Measurements from ENCODE around the gene GDF10.

GDF10 gene

GRCh38 chr10:47269294-47269693 is 30.7 kb upstream of the GDF10 start:
- no peaks in the 10 kb centered on the region for H3K27me3 ChIP-seq (ENCODE audit: control insufficient read depth, insufficient read depth, low read length, poor library complexity, severe bottlenecking)
- no peaks in the 10 kb centered on the region for H3K36me3 ChIP-seq (ENCODE audit: control insufficient read depth, insufficient read depth, low read length)
- H3K9me3 ChIP-seq (ENCODE audit: control insufficient read depth, low read length): no peaks in the 10 kb centered on the region
- WGBS, 2 experiments: 70 to 75% methylated on average over 4 of the region's 5 CpGs
- H3K4me1 ChIP-seq (ENCODE audit: control insufficient read depth, insufficient read depth, low read length): no peaks in the 10 kb centered on the region
- H3K27ac ChIP-seq (ENCODE audit: insufficient read depth, low read depth, low read length, poor library complexity, severe bottlenecking): no peak overlapping the region
- H3K4me3 ChIP-seq (ENCODE audit: insufficient read depth, low read depth, low read length): no peak overlapping the region

DNA sequence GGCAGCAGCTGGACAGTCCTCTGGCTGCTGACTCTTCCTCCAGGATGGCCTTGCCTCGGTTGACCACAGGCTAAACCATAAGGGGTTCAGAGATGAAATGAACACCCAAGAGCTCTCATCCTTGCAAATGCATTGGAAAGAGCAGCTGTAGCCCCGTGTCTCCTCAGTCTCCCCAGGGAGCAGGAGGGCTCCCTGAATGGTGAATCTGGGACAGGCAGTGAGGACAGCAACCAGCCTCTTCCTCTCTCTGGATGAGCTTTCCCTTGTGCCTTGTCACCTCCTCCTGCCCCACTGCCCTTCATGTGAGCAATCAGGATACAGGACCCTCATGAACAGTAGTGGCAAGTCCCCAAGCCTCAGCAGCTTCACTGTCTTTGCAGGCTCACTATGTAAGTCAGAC is 23.9 kb upstream of the GDF10 start:
- H3K27ac ChIP-seq (ENCODE audit: insufficient read depth, low read depth, low read length, poor library complexity, severe bottlenecking): no peak overlapping the region
- WGBS, 2 experiments: 85 to 86% methylated on average over 2 of the region's 2 CpGs
- no peak overlapping the region for H3K4me3 ChIP-seq (ENCODE audit: insufficient read depth, low read depth, low read length)

GRCh38 chr10:47276576-47277351 is 23.2 kb upstream of the GDF10 start:
- Histone ChIP-seq H3K4me3 (ENCODE audit: insufficient read depth, low read depth, low read length) (no peak overlapping the region), H3K36me3 (ENCODE audit: control insufficient read depth, insufficient read depth, low read length) (no peaks in the 10 kb centered on the region), H3K9me3 (ENCODE audit: control insufficient read depth, low read length) (no peaks in the 10 kb centered on the region), H3K27me3 (ENCODE audit: control insufficient read depth, insufficient read depth, low read length, poor library complexity, severe bottlenecking) (no peaks in the 10 kb centered on the region), H3K27ac (ENCODE audit: insufficient read depth, low read depth, low read length, poor library complexity, severe bottlenecking) (no peak overlapping the region), H3K4me1 (ENCODE audit: control insufficient read depth, insufficient read depth, low read length) (no peaks in the 10 kb centered on the region)
- 94 to 95% methylated on average over 11 of the region's 11 CpGs for WGBS, 2 experiments

More for the DNA sequence above, 23.9 kb upstream of the GDF10 start:
- no peaks in the 10 kb centered on the region for H3K9me3 ChIP-seq (ENCODE audit: control insufficient read depth, low read length)
- H3K4me1 ChIP-seq (ENCODE audit: control insufficient read depth, insufficient read depth, low read length): no peaks in the 10 kb centered on the region
- no peaks in the 10 kb centered on the region for H3K27me3 ChIP-seq (ENCODE audit: control insufficient read depth, insufficient read depth, low read length, poor library complexity, severe bottlenecking)
- no peaks in the 10 kb centered on the region for H3K36me3 ChIP-seq (ENCODE audit: control insufficient read depth, insufficient read depth, low read length)

DNA sequence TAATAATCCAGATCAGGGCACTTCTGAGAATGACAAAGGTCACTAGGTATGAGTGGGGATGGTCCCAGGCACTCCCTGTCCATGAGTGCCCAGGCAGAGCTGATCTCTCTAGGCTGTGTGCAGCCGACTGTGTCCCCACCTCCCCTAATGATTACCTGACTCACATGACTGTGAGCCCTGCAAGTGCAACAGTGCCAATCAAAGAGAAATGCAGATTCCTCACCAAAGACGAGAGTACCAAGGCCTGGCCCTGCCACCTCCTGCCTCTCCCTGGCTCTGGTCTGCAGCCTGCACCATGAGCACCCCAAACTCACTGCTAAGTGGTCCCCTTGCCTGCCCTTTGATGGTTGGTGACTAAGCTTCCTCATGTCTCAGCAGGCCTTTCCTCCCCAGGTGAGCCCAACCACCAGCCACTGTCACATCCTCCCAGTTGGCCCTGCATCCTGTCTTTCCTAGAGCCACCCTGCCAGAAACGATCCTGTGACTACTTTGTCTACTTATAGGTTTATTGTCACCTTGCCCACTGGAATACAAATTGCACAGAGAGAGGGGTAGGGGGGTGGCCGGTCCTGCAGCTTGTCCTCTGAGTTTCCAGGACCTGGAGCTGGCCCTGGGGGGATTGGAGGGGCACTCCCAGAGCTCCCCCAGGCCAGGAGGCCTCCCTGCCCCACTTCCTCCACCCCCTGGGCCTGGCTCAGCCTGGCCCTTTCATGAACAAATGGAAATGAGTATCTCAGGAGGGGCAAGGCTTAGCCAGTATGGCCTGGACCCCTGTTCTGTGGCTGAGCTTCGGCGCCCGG is 22.4 kb upstream of the GDF10 start:
- H3K27ac ChIP-seq (ENCODE audit: insufficient read depth, low read depth, low read length, poor library complexity, severe bottlenecking): no peak overlapping the region
- H3K36me3 ChIP-seq (ENCODE audit: control insufficient read depth, insufficient read depth, low read length): no peaks in the 10 kb centered on the region
- H3K4me1 ChIP-seq (ENCODE audit: control insufficient read depth, insufficient read depth, low read length): no peaks in the 10 kb centered on the region
- 77% methylated on average over 7 of the region's 7 CpGs for WGBS, 2 experiments
- no peak overlapping the region for H3K4me3 ChIP-seq (ENCODE audit: insufficient read depth, low read depth, low read length)
- no peaks in the 10 kb centered on the region for H3K27me3 ChIP-seq (ENCODE audit: control insufficient read depth, insufficient read depth, low read length, poor library complexity, severe bottlenecking)
- H3K9me3 ChIP-seq (ENCODE audit: control insufficient read depth, low read length): no peaks in the 10 kb centered on the region

DNA sequence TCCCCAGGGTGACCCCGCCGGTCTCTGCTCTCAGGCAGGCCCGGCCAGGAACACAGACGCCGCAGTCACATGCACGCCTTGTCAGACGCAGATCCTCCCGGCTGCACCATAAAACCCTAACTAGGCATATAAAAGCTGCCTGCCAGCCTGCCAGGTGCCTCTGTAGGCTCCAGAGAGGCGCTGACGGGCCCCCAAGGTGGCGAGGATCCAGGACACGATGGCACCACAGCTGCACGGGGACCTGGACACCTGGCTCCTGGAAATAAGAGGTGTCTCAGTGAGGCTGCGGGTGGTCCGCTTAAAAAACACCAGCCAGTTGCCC is 21.9 kb upstream of the GDF10 start:
- H3K9me3 ChIP-seq (ENCODE audit: control insufficient read depth, low read length): no peaks in the 10 kb centered on the region
- H3K36me3 ChIP-seq (ENCODE audit: control insufficient read depth, insufficient read depth, low read length): no peaks in the 10 kb centered on the region
- H3K27me3 ChIP-seq (ENCODE audit: control insufficient read depth, insufficient read depth, low read length, poor library complexity, severe bottlenecking): no peaks in the 10 kb centered on the region
- 93 to 95% methylated on average over 15 of the region's 15 CpGs for WGBS, 2 experiments
- no peaks in the 10 kb centered on the region for H3K4me1 ChIP-seq (ENCODE audit: control insufficient read depth, insufficient read depth, low read length)
- H3K27ac ChIP-seq (ENCODE audit: insufficient read depth, low read depth, low read length, poor library complexity, severe bottlenecking): no peak overlapping the region
- no peak overlapping the region for H3K4me3 ChIP-seq (ENCODE audit: insufficient read depth, low read depth, low read length)

DNA sequence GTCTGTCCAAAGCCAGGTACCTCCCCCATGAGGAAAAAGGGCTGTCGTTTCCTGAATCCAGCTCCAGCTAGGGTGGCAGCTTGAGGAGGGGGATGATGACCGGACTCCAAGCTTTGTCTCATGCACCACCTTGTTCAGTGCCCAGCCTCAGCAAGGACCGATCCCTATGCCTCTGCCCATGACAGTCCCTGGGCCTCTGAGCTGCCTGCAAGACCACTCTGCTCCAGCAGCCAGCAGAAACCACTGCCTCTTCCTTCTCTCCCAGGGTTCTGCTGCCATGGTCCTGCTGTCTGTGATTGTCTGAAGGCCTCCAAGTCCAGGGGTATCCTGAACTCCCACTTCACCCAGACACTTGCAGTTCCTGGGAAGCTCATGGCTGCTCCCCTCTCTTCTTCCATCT is 21.3 kb upstream of the GDF10 start:
- Histone ChIP-seq H3K36me3 (ENCODE audit: control insufficient read depth, insufficient read depth, low read length) (no peaks in the 10 kb centered on the region), H3K4me1 (ENCODE audit: control insufficient read depth, insufficient read depth, low read length) (no peaks in the 10 kb centered on the region), H3K4me3 (ENCODE audit: insufficient read depth, low read depth, low read length) (no peak overlapping the region), H3K27me3 (ENCODE audit: control insufficient read depth, insufficient read depth, low read length, poor library complexity, severe bottlenecking) (no peaks in the 10 kb centered on the region), H3K9me3 (ENCODE audit: control insufficient read depth, low read length) (no peaks in the 10 kb centered on the region), H3K27ac (ENCODE audit: insufficient read depth, low read depth, low read length, poor library complexity, severe bottlenecking) (no peak overlapping the region)
- WGBS, 2 experiments: 90% methylated on average over 3 of the region's 3 CpGs

DNA sequence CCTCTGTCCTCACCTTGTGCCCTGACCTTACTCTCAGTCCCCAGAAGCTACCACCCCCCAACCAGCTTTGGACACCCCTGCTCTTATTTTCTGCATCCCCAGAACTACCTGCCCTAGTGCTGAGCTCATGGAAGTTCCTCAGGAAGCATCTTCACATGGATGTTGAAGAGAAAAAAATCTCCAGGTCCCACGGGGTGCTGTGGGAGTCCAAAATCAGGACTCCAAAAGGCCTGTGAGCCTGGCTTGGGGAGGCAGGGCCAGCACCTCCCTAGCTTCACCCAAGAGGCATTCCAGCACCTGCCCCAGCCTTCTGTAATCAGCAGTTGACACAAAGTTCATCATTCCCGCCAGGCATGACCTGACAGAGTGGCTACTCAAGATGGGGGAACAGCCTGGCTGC is 20.7 kb upstream of the GDF10 start:
- no peak overlapping the region for H3K4me3 ChIP-seq (ENCODE audit: insufficient read depth, low read depth, low read length)
- no peaks in the 10 kb centered on the region for H3K4me1 ChIP-seq (ENCODE audit: control insufficient read depth, insufficient read depth, low read length)
- no peaks in the 10 kb centered on the region for H3K9me3 ChIP-seq (ENCODE audit: control insufficient read depth, low read length)
- H3K27ac ChIP-seq (ENCODE audit: insufficient read depth, low read depth, low read length, poor library complexity, severe bottlenecking): no peak overlapping the region
- H3K27me3 ChIP-seq (ENCODE audit: control insufficient read depth, insufficient read depth, low read length, poor library complexity, severe bottlenecking): no peaks in the 10 kb centered on the region
- no peaks in the 10 kb centered on the region for H3K36me3 ChIP-seq (ENCODE audit: control insufficient read depth, insufficient read depth, low read length)
- WGBS, 2 experiments: 93 to 94% methylated on average over 2 of the region's 2 CpGs

GRCh38 chr10:47282005-47282656 is 17.9 kb upstream of the GDF10 start:
- no peak overlapping the region for H3K27ac ChIP-seq (ENCODE audit: insufficient read depth, low read depth, low read length, poor library complexity, severe bottlenecking)
- no peaks in the 10 kb centered on the region for H3K9me3 ChIP-seq (ENCODE audit: control insufficient read depth, low read length)
- H3K36me3 ChIP-seq (ENCODE audit: control insufficient read depth, insufficient read depth, low read length): no peaks in the 10 kb centered on the region
- 89 to 94% methylated on average over 6 of the region's 6 CpGs for WGBS, 2 experiments
- no peak overlapping the region for H3K4me3 ChIP-seq (ENCODE audit: insufficient read depth, low read depth, low read length)
- H3K4me1 ChIP-seq (ENCODE audit: control insufficient read depth, insufficient read depth, low read length): no peaks in the 10 kb centered on the region
- H3K27me3 ChIP-seq (ENCODE audit: control insufficient read depth, insufficient read depth, low read length, poor library complexity, severe bottlenecking): no peaks in the 10 kb centered on the region

- H3K4me1 ChIP-seq (ENCODE audit: control insufficient read depth, insufficient read depth, low read length): no peaks in the 10 kb centered on the region
- no peak overlapping the region for H3K4me3 ChIP-seq (ENCODE audit: insufficient read depth, low read depth, low read length)
- H3K36me3 ChIP-seq (ENCODE audit: control insufficient read depth, insufficient read depth, low read length): no peaks in the 10 kb centered on the region
- 94 to 97% methylated on average over 6 of the region's 6 CpGs for WGBS, 2 experiments
- no peak overlapping the region for H3K27ac ChIP-seq (ENCODE audit: insufficient read depth, low read depth, low read length, poor library complexity, severe bottlenecking)
- H3K27me3 ChIP-seq (ENCODE audit: control insufficient read depth, insufficient read depth, low read length, poor library complexity, severe bottlenecking): no peaks in the 10 kb centered on the region
- no peaks in the 10 kb centered on the region for H3K9me3 ChIP-seq (ENCODE audit: control insufficient read depth, low read length)
These were observed 17.4 kb upstream of the GDF10 start for GRCh38 chr10:47282657-47283018.

DNA sequence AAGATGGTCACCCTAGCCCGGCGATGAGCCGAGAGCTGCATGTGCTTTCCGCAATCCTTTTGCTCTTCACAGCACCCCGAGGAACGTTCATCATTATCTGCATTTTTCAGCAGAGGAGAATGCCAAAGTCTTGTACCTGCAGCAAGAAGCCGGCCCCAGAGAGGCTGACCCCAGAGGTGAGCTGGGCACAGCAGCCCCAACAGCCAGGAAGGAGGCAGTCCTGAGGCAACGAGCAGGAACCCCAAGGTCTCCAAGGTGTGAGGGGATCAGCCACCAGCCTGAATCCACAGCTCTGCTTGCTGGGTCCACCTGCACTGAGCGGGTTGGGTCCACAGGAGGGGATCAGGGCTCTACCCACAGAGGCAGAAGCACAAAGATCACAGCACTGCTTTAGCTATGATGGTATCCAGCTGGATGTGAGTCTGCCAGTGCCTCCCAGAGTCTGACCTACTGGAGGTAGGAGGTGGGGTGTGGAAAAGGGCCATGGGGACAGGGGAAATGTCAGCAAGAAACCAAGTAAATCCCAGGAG is 16.8 kb upstream of the GDF10 start:
- WGBS, 2 experiments: 94 to 95% methylated on average over 9 of the region's 9 CpGs
- H3K4me1 ChIP-seq (ENCODE audit: control insufficient read depth, insufficient read depth, low read length): no peaks in the 10 kb centered on the region
- H3K27ac ChIP-seq (ENCODE audit: insufficient read depth, low read depth, low read length, poor library complexity, severe bottlenecking): no peak overlapping the region

More for the DNA sequence above, 16.8 kb upstream of the GDF10 start:
- H3K36me3 ChIP-seq (ENCODE audit: control insufficient read depth, insufficient read depth, low read length): no peaks in the 10 kb centered on the region
- H3K4me3 ChIP-seq (ENCODE audit: insufficient read depth, low read depth, low read length): no peak overlapping the region
- H3K9me3 ChIP-seq (ENCODE audit: control insufficient read depth, low read length): no peaks in the 10 kb centered on the region
- H3K27me3 ChIP-seq (ENCODE audit: control insufficient read depth, insufficient read depth, low read length, poor library complexity, severe bottlenecking): no peaks in the 10 kb centered on the region
